Upper lobe of left lung (tissue), 4 donors: Measurements from ENCODE around the gene PRCD.
"Not testable (repeated sequence)": the region's sequence is repeated elsewhere in the genome, so short reads cannot be mapped to it uniquely, and the experiment has no call there.

Source experiments
- CTCF ChIP-seq, 6 experiments: fragments of 450-650 bp in 4 of 6; fragments of 200-600 bp in 2 of 6; sonication (generic) in 2 of 6; IDR thresholded peaks; one replicate each; pipeline ENCODE4 v1.5.1; 2016 to 2019; ENCODE audit warnings: antibody characterized with exemption in 6 of 6
- POLR2A ChIP-seq, 4 donors: fragments of 450-650 bp; IDR thresholded peaks; one replicate each; pipeline ENCODE4 v1.5.1; 2016 to 2017; ENCODE audit warnings: antibody characterized with exemption in 4 of 4, mild to moderate bottlenecking in 2 of 4

DNA sequence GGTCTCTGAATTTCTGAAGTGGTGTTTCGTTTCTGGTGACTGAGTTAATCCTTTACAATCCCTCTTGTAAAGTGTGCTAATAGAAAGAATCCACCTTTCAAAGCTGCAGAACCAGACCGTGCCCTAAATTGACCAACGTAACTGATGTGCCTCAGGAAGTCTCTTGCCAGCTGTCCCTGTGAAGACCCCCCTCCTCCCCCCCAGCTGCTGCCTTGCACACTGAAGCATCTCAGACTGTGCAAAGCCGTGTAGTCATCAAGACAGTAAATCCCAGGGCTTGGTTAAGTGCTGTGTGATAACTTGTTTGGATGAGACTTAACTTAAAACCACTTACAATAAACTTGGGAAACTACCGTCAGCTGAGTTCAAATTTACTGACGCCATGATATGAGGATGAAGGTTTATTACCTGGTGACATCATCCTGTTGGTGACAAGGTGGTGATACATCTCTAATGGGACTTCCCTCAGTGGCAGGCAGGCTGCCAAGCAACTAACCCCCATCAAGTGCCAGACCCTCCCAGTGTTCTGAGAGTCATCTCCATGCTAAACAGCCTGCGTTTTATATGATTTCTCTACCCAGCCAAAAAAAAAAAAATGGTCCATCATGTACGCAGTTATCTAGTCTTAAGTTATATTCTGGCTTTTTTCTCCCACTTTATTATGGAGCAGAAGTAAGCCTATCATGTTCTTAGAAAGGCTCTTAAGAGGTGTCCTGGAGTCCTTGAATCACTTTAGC lies 25.3 kb downstream of the PRCD start:
- TF ChIP-seq CTCF, POLR2A (IDR thresholded peaks at IDR 0.05): not testable (repeated sequence)
